ENCODE measurements around the gene LEPR. TPM values are rescaled to one million over a fixed set of nuclear protein-coding genes. Genes with fewer than 3 reads are reported as not detected.

LEPR gene
- polyA plus RNA-seq, 2 of the 4 experiments (the other 2 are of a cell fraction): 3.1 to 6.5 TPM

- no peak for ATAC-seq
- no peak for DNase-seq (ENCODE audit: low read depth in 1 of 2, low spot score in 1 of 2)
- Histone ChIP-seq H3K4me3 (no peak overlapping the region), H3K4me2 (no peak overlapping the region), H3K9me3 (no peaks in the 10 kb centered on the region), H3K27ac (no peak overlapping the region), H3K4me1 (peaks cover 26% of the 10 kb centered on the region)
- ChIA-PET CTCF (interaction anchor here (0.9 to 1.2 kb wide), 2 partner anchors 13 to 161 kb away, joined by 3 to 4 read pairs; no protein-coding TSS in a partner anchor), POLR2A (no interaction called here)
- TF ChIP-seq CHD4 (IDR thresholded peaks at IDR 0.05; ENCODE audit: borderline replicate concordance): no peak
- TF ChIP-seq TP53 (CRISPR knock-in tag; IDR thresholded peaks at IDR 0.05): no peak
- TF ChIP-seq RARB (CRISPR knock-in tag; IDR thresholded peaks at IDR 0.05): no peak
- no peak for TF ChIP-seq HDAC2 (IDR thresholded peaks at IDR 0.05)
- no peak for TF ChIP-seq CHD2 (IDR thresholded peaks at IDR 0.05; ENCODE audit: low read length, partially characterized antibody)
- no peak for TF ChIP-seq MAX (IDR thresholded peaks at IDR 0.05)
- TF ChIP-seq HOXB13 (CRISPR knock-in tag; IDR thresholded peaks at IDR 0.05; ENCODE audit: low read depth): no peak
- no peak for TF ChIP-seq FOXS1 (CRISPR knock-in tag; IDR thresholded peaks at IDR 0.05)
- no peak for TF ChIP-seq HOXA7 (CRISPR knock-in tag; IDR thresholded peaks at IDR 0.05)
- TF ChIP-seq CTCF (IDR thresholded peaks at IDR 0.05): no peak
- 93% methylated on average over 1 of the region's 1 CpG for WGBS (ENCODE audit: missing lambda C conversion rate)
- FAIRE-seq: no peak
Observed at GRCh38 chr1:65416767-65417166, 3.7 kb upstream of the LEPR start.

DNA sequence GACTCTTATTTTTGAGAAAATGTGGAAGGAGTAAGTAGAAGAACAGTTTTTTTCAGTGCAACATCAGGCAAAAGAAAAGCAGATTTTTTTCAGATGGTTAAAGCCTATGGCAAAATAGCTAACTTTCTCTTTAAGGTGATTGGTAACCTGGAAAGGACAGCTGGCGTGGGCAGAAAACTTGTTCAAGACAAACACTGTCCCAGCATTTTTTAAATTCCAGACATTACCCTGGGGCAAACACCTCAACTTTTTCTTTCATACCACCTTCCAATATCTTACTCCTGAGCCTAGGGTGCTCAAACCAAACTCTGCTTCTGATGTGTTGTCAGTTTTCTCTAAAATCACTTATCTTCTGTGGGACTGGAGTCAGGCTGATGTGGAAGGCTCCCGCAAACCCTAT lies 2.7 kb upstream of the LEPR start:
- H3K4me1 ChIP-seq: peaks cover 36% of the 10 kb centered on the region
- ChIA-PET POLR2A (no interaction called here), CTCF (interaction anchor here (0.8 kb wide), 1 partner anchor 270 kb away, joined by 3 read pairs; no protein-coding TSS in a partner anchor)
- no peak for FAIRE-seq
- no peak for ATAC-seq
- no peak overlapping the region for H3K4me3 ChIP-seq
- H3K9me3 ChIP-seq: no peaks in the 10 kb centered on the region
- 34% methylated on average over 2 of the region's 2 CpGs for WGBS (ENCODE audit: missing lambda C conversion rate)
- H3K4me2 ChIP-seq: peak overlapping the region; percentile 56
- TF ChIP-seq SMC3 (IDR thresholded peaks at IDR 0.05) (no peak), CBX2 (IDR thresholded peaks at IDR 0.05; ENCODE audit: borderline replicate concordance, low read depth) (no peak), RAD21 (conservative IDR thresholded peaks at IDR 0.05 in 1 of 2, IDR thresholded peaks at IDR 0.05 in 1 of 2) (no peak)
- peak overlapping the region in 1 of 2 experiments; percentile 62; a peak in 3 of 6 replicates for H3K27ac ChIP-seq
- no peak for DNase-seq (ENCODE audit: low read depth in 1 of 2, low spot score in 1 of 2)

DNA sequence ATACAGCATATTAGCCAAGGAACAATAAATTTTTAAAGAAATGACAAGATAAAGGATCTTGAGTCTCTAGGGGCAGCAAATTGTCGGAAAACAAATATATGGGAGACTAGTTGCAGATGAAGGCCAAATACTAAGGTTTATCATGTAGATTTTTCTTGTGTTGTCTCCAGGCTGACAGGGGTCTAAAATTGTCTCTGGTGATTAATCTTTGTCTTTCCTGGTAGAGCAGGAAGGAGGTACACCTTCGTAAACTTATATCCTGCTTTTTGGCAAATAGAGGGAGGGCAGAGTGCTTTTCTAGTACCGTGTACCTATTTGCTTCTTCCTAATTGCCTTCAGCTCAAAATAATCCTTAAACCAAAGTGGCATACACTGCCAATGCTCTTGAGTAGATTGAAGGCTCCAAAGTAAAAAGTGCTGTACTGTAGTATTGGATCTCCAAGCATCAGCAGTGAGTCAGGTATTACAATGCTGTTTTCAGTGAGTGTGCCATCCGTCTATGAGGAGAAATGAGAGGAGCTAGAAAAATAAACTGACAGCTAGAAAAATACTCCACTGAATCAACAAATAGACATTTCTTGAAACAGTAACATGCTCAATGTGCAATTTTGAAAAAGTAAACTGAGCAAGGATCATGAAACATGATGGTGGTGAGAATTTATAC lies 1.8 kb upstream of the LEPR start:
- no peak for ATAC-seq
- Histone ChIP-seq H3K4me3 (no peak overlapping the region), H3K4me1 (peaks cover 45% of the 10 kb centered on the region), H3K27ac (peak overlapping the region in 1 of 2 experiments; percentile 95; a peak in 1 of 6 replicates), H3K4me2 (no peak overlapping the region), H3K9me3 (no peaks in the 10 kb centered on the region)
- ChIA-PET CTCF (interaction anchor here (0.8 to 2.3 kb wide), 3 partner anchors 20 to 269 kb away, joined by 3 to 7 read pairs (median 3); no protein-coding TSS in a partner anchor), POLR2A (no interaction called here)
- TF ChIP-seq, protein P1, sequence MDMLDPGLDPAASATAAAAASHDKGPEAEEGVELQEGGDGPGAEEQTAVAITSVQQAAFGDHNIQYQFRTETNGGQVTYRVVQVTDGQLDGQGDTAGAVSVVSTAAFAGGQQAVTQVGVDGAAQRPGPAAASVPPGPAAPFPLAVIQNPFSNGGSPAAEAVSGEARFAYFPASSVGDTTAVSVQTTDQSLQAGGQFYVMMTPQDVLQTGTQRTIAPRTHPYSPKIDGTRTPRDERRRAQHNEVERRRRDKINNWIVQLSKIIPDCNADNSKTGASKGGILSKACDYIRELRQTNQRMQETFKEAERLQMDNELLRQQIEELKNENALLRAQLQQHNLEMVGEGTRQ (IDR thresholded peaks at IDR 0.05): no peak
- no peak for TF ChIP-seq BHLHE40 (IDR thresholded peaks at IDR 0.05; ENCODE audit: low read depth, low read length)
- no peak for TF ChIP-seq TP53 (CRISPR knock-in tag; IDR thresholded peaks at IDR 0.05)
- TF ChIP-seq, protein P2, sequence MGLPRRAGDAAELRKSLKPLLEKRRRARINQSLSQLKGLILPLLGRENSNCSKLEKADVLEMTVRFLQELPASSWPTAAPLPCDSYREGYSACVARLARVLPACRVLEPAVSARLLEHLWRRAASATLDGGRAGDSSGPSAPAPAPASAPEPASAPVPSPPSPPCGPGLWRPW (IDR thresholded peaks at IDR 0.05): no peak
- no peak for TF ChIP-seq CTCF (IDR thresholded peaks at IDR 0.05)
- TF ChIP-seq MYC (IDR thresholded peaks at IDR 0.05; ENCODE audit: borderline replicate concordance, low read length): no peak
- TF ChIP-seq MAX (IDR thresholded peaks at IDR 0.05): no peak
- TF ChIP-seq NPAS2 (CRISPR knock-in tag; IDR thresholded peaks at IDR 0.05; ENCODE audit: borderline replicate concordance): no peak
- no peak for TF ChIP-seq RNF2 (IDR thresholded peaks at IDR 0.05; ENCODE audit: borderline replicate concordance, low read depth)
- TF ChIP-seq RAD21 (conservative IDR thresholded peaks at IDR 0.05 in 1 of 2, IDR thresholded peaks at IDR 0.05 in 1 of 2): no peak
- no peak for FAIRE-seq
- WGBS (ENCODE audit: missing lambda C conversion rate): 81% methylated on average over 4 of the region's 4 CpGs
- no peak for DNase-seq (ENCODE audit: low read depth in 1 of 2, low spot score in 1 of 2)

Data from A549 (cell line).